PC-9 (cell line): ENCODE data around the gene KLK3. TPM values are rescaled to one million over a fixed set of nuclear protein-coding genes. Genes with fewer than 3 reads are reported as not detected.

Experiments used
- BruUV-seq: library from RNA; stranded (reverse); fragments of 400-500 nt; replicated peaks from 2 replicates; lab custom pipeline; 2021; lab: Mats Ljungman, UMichigan
- CTCF ChIA-PET: fragments of 300-600 bp; sonication (Branson Sonifier 250); formaldehyde crosslinking; loops from one replicate; lab custom pipeline; 2022; ENCODE audit warnings: antibody characterized with exemption; lab: Charles Lee
- POLR2A ChIA-PET: fragments of 300-600 bp; sonication (Branson Sonifier 250); formaldehyde crosslinking; loops from one replicate; lab custom pipeline; 2022; ENCODE audit warnings: antibody characterized with exemption; ENCODE audit not compliant: unreplicated experiment; lab: Charles Lee
- DNase-seq, 2 experiments: peaks; one replicate each; pipeline versions ENCODE4 v3.0.0 to v3.0.0-alpha.2; 2015 to 2022; ENCODE audit warnings: mixed read lengths in 1 of 2
- H2AFZ ChIP-seq: fragments of 200-600 bp; sonication (generic); 2 replicates; pipeline ENCODE4 v1.8.1; 2017; ENCODE audit warnings: antibody characterized with exemption
- H3F3A ChIP-seq: fragments of 200-600 bp; sonication (generic); 2 replicates; pipeline ENCODE4 v1.8.1; 2017; ENCODE audit warnings: antibody characterized with exemption, mild to moderate bottlenecking, low read depth; ENCODE audit not compliant: insufficient read depth
- H3K27ac ChIP-seq: fragments of 200-600 bp; sonication (generic); 2 replicates; pipeline ENCODE4 v1.6.1; 2016; ENCODE audit warnings: mixed run types
- H3K27me3 ChIP-seq: fragments of 200-600 bp; sonication (generic); 2 replicates; pipeline ENCODE4 v1.6.1; 2016; ENCODE audit warnings: low read depth, mixed run types; ENCODE audit not compliant: insufficient read depth
- H3K36me3 ChIP-seq: fragments of 200-600 bp; sonication (generic); 2 replicates; pipeline ENCODE4 v1.6.1; 2016; ENCODE audit warnings: low read depth, mixed run types
- H3K4me1 ChIP-seq: fragments of 200-600 bp; sonication (generic); replicated peaks from 2 replicates; pipeline ENCODE4 v1.6.1; 2016; ENCODE audit warnings: mixed run types; ENCODE audit not compliant: insufficient read depth
- H3K4me2 ChIP-seq: fragments of 200-600 bp; sonication (generic); 2 replicates; pipeline ENCODE4 v1.6.1; 2017; ENCODE audit warnings: mixed run types
- H3K4me3 ChIP-seq: fragments of 200-600 bp; sonication (generic); 2 replicates; pipeline ENCODE4 v1.6.1; 2016; ENCODE audit warnings: mixed run types
- H3K79me2 ChIP-seq: fragments of 200-600 bp; sonication (generic); 2 replicates; pipeline ENCODE4 v1.6.1; 2017; ENCODE audit warnings: low read depth, mixed run types
- H3K9me2 ChIP-seq: fragments of 200-600 bp; sonication (generic); 2 replicates; pipeline ENCODE4 v1.8.1; 2017; ENCODE audit warnings: mild to moderate bottlenecking; ENCODE audit not compliant: insufficient read depth
- H3K9me3 ChIP-seq: fragments of 200-600 bp; sonication (generic); 2 replicates; pipeline ENCODE4 v1.8.1; 2016; ENCODE audit warnings: low read depth; ENCODE audit not compliant: insufficient read depth
- H4K20me1 ChIP-seq: fragments of 200-600 bp; sonication (generic); 2 replicates; pipeline ENCODE4 v1.8.1; 2017; ENCODE audit not compliant: insufficient read depth
- EZH2 ChIP-seq: fragments of 200-600 bp; sonication (generic); IDR thresholded peaks from 2 replicates; pipeline ENCODE4 v1.8.0; 2017; ENCODE audit warnings: antibody characterized with exemption, low read depth
- intact Hi-C: fragments of 100-400 bp; cut with micrococcal nuclease; formaldehyde crosslinking; loops from one replicate; pipeline ENCODE4 v1.10.0; 2022; ENCODE audit not compliant: unreplicated experiment
- total RNA-seq: library from RNA; stranded (reverse); gene quantifications from 2 replicates; pipeline ENCODE4 v1.2.3, GENCODE V29; 2021
- TF ChIP-seq, protein P1 (sequence below): fragments of 200-600 bp; sonication (generic); conservative IDR thresholded peaks from 2 replicates; pipeline ENCODE4 v1.6.1; 2017; ENCODE audit warnings: mixed run types, antibody characterized with exemption, mild to moderate bottlenecking, moderate library complexity

KLK3 gene
- total RNA-seq, 1 experiment from 2014 or later = not detected

DNA sequence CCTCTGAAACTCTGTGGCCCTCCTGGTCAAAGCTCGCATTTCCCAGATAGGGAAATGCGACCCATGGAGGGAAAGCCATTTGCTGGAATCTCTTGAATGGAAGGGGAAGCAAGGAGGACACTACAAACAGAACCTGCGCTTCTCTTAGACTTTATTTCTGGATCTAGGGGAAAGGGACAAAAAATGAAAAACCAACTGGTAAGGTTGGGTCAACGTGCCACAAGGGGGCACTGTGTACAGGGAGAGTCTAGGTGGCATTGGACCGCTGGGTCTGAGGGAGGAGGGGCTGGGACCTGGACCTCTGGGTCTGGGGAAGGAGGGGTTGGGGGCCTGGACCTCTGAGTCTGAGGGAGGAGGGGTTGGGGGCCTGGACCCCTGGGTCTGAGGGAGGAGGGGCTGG, 51.5 kb downstream of the KLK3 start:
- TF ChIP-seq, protein P1, sequence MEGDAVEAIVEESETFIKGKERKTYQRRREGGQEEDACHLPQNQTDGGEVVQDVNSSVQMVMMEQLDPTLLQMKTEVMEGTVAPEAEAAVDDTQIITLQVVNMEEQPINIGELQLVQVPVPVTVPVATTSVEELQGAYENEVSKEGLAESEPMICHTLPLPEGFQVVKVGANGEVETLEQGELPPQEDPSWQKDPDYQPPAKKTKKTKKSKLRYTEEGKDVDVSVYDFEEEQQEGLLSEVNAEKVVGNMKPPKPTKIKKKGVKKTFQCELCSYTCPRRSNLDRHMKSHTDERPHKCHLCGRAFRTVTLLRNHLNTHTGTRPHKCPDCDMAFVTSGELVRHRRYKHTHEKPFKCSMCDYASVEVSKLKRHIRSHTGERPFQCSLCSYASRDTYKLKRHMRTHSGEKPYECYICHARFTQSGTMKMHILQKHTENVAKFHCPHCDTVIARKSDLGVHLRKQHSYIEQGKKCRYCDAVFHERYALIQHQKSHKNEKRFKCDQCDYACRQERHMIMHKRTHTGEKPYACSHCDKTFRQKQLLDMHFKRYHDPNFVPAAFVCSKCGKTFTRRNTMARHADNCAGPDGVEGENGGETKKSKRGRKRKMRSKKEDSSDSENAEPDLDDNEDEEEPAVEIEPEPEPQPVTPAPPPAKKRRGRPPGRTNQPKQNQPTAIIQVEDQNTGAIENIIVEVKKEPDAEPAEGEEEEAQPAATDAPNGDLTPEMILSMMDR = peak; percentile 81
- TF ChIP-seq EZH2 = no peak
- Histone ChIP-seq H3K9me3 (no peaks in the 10 kb centered on the region), H3K27ac (no peak overlapping the region), H3K27me3 (peaks cover 27% of the 10 kb centered on the region), H3F3A (peaks cover 8% of the 10 kb centered on the region; the same call in 1 of the 2 replicates), H2AFZ (no peak overlapping the region), H3K4me1 (no peaks in the 10 kb centered on the region), H3K36me3 (no peaks in the 10 kb centered on the region), H3K4me3 (no peak overlapping the region), H3K9me2 (no peaks in the 10 kb centered on the region), H3K79me2 (no peaks in the 10 kb centered on the region), H4K20me1 (no peaks in the 10 kb centered on the region), H3K4me2 (no peak overlapping the region)
- ChIA-PET POLR2A (no interaction called here), CTCF (interaction anchor here (0.5 kb wide), 1 partner anchor 112 kb away, joined by 3 read pairs; no protein-coding TSS in a partner anchor)
- intact Hi-C loops = no loop called here
- no peak for DNase-seq
- BruUV-seq = no TSS peak

DNA sequence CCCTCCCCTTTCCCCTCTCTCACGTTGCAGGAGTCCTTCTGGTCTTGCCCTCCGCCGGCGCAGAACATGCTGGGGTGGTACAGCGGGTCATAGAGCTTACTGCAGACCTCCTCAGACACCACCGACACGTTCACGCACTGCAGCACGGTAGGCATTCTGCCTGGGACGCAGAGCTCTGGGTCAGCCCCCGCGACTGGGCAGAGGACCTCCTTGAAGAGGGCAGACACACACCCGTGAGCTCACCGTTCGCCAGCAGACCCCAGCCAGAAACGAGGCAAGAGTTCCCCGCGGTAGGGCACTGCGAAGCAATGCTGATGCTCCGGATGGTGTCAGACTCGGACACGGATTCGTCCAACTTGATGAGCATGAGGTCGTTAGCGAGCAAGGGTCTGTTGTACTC, 53.6 kb downstream of the KLK3 start:
- no peak for DNase-seq
- ChIA-PET CTCF (no interaction called here), POLR2A (interaction anchor here (0.6 kb wide), 1 partner anchor 12 kb away, joined by 6 read pairs; no protein-coding TSS in a partner anchor)
- H3F3A ChIP-seq = peaks cover 8% of the 10 kb centered on the region; the same call in 1 of the 2 replicates
- H3K36me3 ChIP-seq = no peaks in the 10 kb centered on the region
- H3K4me2 ChIP-seq = no peak overlapping the region
- H2AFZ ChIP-seq = no peak overlapping the region
- no peak overlapping the region for H3K27ac ChIP-seq
- H3K79me2 ChIP-seq = no peaks in the 10 kb centered on the region
- intact Hi-C loops = no loop called here
- BruUV-seq = no TSS peak
- no peak overlapping the region for H3K4me3 ChIP-seq
- H4K20me1 ChIP-seq = no peaks in the 10 kb centered on the region
- no peaks in the 10 kb centered on the region for H3K9me3 ChIP-seq
- H3K4me1 ChIP-seq = no peaks in the 10 kb centered on the region
- H3K27me3 ChIP-seq = peaks cover 48% of the 10 kb centered on the region
- TF ChIP-seq EZH2 = no peak
- TF ChIP-seq, protein P1 = no peak
- no peaks in the 10 kb centered on the region for H3K9me2 ChIP-seq

DNA sequence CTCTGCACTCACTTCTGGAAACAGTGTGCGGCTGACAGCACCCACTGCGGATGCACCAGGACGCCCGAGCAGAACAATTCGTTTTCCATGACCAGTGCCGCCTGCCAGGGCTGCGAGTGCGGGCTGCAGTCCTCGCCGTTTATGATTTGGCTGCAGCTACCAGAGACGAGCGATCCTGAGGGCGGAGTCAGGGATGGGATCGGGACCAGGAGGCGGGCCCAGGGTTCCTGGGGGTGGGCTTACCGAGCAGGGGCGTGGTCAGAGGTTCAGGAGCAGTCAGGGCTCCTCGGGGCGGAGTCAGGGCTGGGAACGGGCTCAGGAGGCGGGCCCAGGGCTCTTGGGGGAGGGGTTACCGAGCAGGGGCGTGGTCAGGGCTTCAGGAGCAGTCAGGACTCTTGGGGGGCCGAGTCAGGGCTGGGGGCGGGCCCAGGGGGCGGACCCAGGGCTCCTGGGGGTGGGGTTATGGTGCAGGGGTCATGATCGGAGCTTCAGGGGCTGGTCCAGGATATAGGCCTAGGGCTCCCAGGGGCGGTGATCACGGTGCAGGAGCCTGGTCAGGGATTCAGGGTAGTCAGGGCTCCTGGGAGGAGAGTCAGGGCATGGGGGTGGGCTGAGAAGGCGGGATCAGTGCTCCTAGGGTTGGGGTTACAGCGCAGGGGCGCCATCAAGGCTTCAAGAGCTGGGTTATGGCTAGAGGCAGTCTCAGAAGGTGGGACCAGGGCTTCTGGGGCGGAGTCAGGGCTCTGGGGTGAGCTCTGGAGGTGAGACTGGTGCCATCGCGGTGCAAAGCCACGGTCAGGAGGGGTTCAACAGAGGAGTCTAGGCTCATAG, 54.7 kb downstream of the KLK3 start:
- no peak for TF ChIP-seq EZH2
- ChIA-PET POLR2A (interaction anchor here (0.6 kb wide), 1 partner anchor 108 kb away, joined by 30 read pairs; no protein-coding TSS in a partner anchor), CTCF (interaction anchor here (0.6 kb wide), 2 partner anchors 194 to 711 kb away, joined by 5 to 7 read pairs; no protein-coding TSS in a partner anchor)
- H3K36me3 ChIP-seq = no peaks in the 10 kb centered on the region
- H3K4me2 ChIP-seq = no peak overlapping the region
- no peaks in the 10 kb centered on the region for H3K4me1 ChIP-seq
- H4K20me1 ChIP-seq = no peaks in the 10 kb centered on the region
- peaks cover 8% of the 10 kb centered on the region; the same call in 1 of the 2 replicates for H3F3A ChIP-seq
- peak; percentile 58 to 79 for DNase-seq
- H3K9me3 ChIP-seq = no peaks in the 10 kb centered on the region
- no TSS peak for BruUV-seq
- no peaks in the 10 kb centered on the region for H3K79me2 ChIP-seq
- H3K27me3 ChIP-seq = peaks cover 58% of the 10 kb centered on the region
- no peak overlapping the region for H2AFZ ChIP-seq
- H3K4me3 ChIP-seq = no peak overlapping the region
- no peak overlapping the region for H3K27ac ChIP-seq
- H3K9me2 ChIP-seq = no peaks in the 10 kb centered on the region
- intact Hi-C loops = no loop called here

Other genes with a start within 250 kb of the KLK3 start
- gene SYT3, start 215.0 kb upstream of the KLK3 start, total RNA-seq = not detected in 2 replicates
- not detected in 2 replicates for gene C19orf81, start 205.5 kb upstream of the KLK3 start, total RNA-seq
- gene SHANK1, start 135.1 kb upstream of the KLK3 start, total RNA-seq = not detected in 2 replicates
- gene CLEC11A, start 131.6 kb upstream of the KLK3 start, total RNA-seq = not detected in 2 replicates
- gene GPR32, start 84.5 kb upstream of the KLK3 start, total RNA-seq = not detected in 2 replicates
- gene ACP4, start 64.5 kb upstream of the KLK3 start, total RNA-seq = not detected in 2 replicates
- not detected in 2 replicates for gene KLK1, start 31.1 kb upstream of the KLK3 start, total RNA-seq
- gene KLK15, start 21.3 kb upstream of the KLK3 start, total RNA-seq = not detected in 2 replicates
- not detected in 2 replicates for gene KLK2, start 18.5 kb downstream of the KLK3 start, total RNA-seq
- gene KLK4, start 56.5 kb downstream of the KLK3 start, total RNA-seq = not detected in 2 replicates
- gene KLK5, start 98.1 kb downstream of the KLK3 start, total RNA-seq = 405 and 412 TPM in 2 replicates
- gene KLK6, start 114.7 kb downstream of the KLK3 start, total RNA-seq = 490 and 581 TPM in 2 replicates
- 98.1 and 138 TPM in 2 replicates for gene KLK7, start 129.0 kb downstream of the KLK3 start, total RNA-seq
- gene KLK8, start 146.7 kb downstream of the KLK3 start, total RNA-seq = 120 and 128 TPM in 2 replicates
- 28.0 and 28.9 TPM in 2 replicates for gene KLK10, start 164.8 kb downstream of the KLK3 start, total RNA-seq
- gene KLK11, start 171.7 kb downstream of the KLK3 start, total RNA-seq = 1.5 and 1.6 TPM in 2 replicates
- not detected in 2 replicates for gene KLK12, start 180.1 kb downstream of the KLK3 start, total RNA-seq
- gene KLK13, start 210.2 kb downstream of the KLK3 start, total RNA-seq = not detected in 2 replicates
- 0.35 and 0.57 TPM in 2 replicates for gene KLK14, start 228.0 kb downstream of the KLK3 start, total RNA-seq